ENCODE data around the gene CDC42BPB. TPM values are rescaled to one million over a fixed set of nuclear protein-coding genes. Genes with fewer than 3 reads are reported as not detected.

Gene CDC42BPB
- total and polyA plus RNA-seq, 2 experiments from 2014 or later, result 13.0 to 106 TPM

DNA sequence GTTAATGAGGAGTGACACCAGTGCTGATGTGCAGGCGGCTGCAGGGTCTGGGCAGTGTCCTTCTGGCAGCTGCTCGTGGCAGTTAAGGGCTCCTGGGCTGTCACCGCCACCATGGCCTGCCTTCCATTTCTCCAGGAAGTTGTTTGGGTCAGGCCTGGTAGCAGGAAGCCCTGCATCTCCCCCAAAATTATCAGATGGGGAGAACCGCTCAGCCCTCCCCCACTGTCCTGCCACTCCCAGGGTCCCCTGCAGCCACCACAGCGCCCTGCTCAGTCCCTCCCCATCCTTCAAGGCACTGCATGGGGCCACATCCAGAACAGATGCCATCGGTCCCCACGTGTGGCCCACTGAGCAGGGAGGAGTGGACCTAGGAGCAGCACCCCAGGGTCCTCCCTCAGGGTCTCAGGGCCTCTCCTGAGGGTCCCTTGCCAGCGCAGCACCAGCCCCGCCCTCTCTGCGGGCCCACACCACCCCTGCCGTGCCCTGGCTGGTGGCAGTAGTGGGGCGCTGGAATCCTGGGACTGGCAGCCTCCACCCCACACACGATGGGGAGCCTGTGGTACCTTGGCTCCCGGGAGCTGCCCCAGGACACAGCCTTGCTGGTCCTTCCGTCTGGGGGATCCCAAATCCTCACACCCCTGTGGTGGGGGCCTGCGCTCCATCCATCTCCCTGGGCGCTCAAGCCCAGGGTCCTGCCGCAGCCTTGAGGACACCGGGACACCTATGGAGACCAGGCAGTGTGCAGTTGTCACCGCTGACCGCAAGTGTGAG lies 145.2 kb downstream of the CDC42BPB start:
- Histone ChIP-seq H3K9me3 (ENCODE audit: low read depth) (no peaks in the 10 kb centered on the region), H3K27me3 (replicated peaks; ENCODE audit: insufficient read depth) (no peaks in the 10 kb centered on the region), H3K9ac (no peak overlapping the region), H3K36me3 (ENCODE audit: low read depth) (no peaks in the 10 kb centered on the region), H3K79me2 (ENCODE audit: insufficient read depth) (no peaks in the 10 kb centered on the region), H3K4me1 (ENCODE audit: insufficient read depth) (no peaks in the 10 kb centered on the region), H3K4me3 (no peak overlapping the region), H3F3A (ENCODE audit: insufficient read depth) (no peaks in the 10 kb centered on the region), H2AFZ (no peak overlapping the region), H3K27ac (no peak overlapping the region), H3K4me2 (ENCODE audit: unreplicated experiment) (no peak overlapping the region), H3K9me2 (ENCODE audit: insufficient read depth) (no peaks in the 10 kb centered on the region), H4K20me1 (ENCODE audit: insufficient read depth) (no peaks in the 10 kb centered on the region)
- TF ChIP-seq EZH2phosphoT487 (IDR thresholded peaks at IDR 0.05; ENCODE audit: insufficient read depth, low read depth), result no peak
- in situ Hi-C loops (cut with MboI), result loop anchor here (10.0 kb wide), 2 partner anchors 137 to 217 kb away; partner anchors contain the start of gene TRAF3
- no peak for DNase-seq
- 95% methylated on average over 20 to 21 of the region's 21 CpGs for WGBS, 2 experiments (ENCODE audit: low coverage in 1 of 2, low lambda C conversion rate in 2 of 2, missing lambda C conversion rate in 2 of 2)

DNA sequence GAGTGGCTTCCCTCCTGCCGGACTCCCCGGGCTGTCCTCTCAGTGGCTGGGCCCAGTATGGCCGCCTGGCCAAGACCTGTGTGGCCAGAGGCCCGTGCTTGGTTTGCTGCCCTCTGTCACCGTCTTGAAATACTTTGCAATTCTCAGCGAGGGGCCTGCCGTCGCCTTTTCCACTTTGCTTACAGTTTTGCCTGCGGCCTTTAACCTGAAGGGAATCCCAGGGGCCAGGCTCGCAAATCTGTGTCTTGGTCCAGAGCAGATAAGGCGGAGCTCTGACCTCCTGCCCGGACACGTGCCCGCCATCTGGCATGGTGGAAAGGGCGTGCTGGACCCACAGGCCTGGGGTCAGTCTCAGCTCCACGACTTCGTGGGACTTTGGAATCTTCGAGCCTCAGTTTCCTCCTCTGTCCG lies 145.8 kb downstream of the CDC42BPB start:
- in situ Hi-C loops (cut with MboI), result loop anchor here (10.0 kb wide), 2 partner anchors 137 to 217 kb away; partner anchors contain the start of gene TRAF3
- no peak for DNase-seq
- TF ChIP-seq EZH2 (IDR thresholded peaks at IDR 0.05; ENCODE audit: insufficient read depth, poor library complexity, severe bottlenecking) (no peak), EZH2phosphoT487 (IDR thresholded peaks at IDR 0.05; ENCODE audit: insufficient read depth, low read depth) (no peak)
- Histone ChIP-seq H3K27ac (no peak overlapping the region), H3K36me3 (ENCODE audit: low read depth) (no peaks in the 10 kb centered on the region), H3K9me3 (ENCODE audit: low read depth) (no peaks in the 10 kb centered on the region), H3K4me2 (ENCODE audit: unreplicated experiment) (no peak overlapping the region), H3K27me3 (replicated peaks; ENCODE audit: insufficient read depth) (no peaks in the 10 kb centered on the region), H3F3A (ENCODE audit: insufficient read depth) (no peaks in the 10 kb centered on the region), H2AFZ (no peak overlapping the region), H3K9me2 (ENCODE audit: insufficient read depth) (no peaks in the 10 kb centered on the region), H3K4me1 (ENCODE audit: insufficient read depth) (no peaks in the 10 kb centered on the region), H3K9ac (no peak overlapping the region), H3K4me3 (no peak overlapping the region), H3K79me2 (ENCODE audit: insufficient read depth) (no peaks in the 10 kb centered on the region), H4K20me1 (ENCODE audit: insufficient read depth) (no peaks in the 10 kb centered on the region)
- WGBS, 2 experiments (ENCODE audit: low coverage in 1 of 2, low lambda C conversion rate in 2 of 2, missing lambda C conversion rate in 2 of 2), result 83 to 84% methylated on average over 18 to 19 of the region's 19 CpGs

DNA sequence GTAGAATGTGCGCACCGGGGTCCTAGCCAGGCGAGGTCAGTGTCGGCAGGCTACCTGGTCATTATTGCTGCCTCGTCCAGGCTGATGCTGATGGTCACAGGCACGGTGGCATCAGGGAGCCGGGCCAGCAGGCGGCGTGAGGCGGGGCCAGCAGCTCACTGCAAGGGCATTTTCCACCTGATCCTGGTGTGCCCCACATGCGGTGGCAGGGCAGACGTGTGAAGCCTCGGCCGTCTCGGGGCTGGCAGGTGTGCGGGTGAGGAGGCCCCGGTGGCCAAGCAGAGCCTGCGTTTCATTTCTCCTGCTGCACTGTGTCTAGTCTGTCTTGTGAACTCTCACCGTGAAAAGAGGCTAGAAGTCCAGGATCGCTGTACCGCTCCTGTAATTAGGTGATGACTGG lies 146.9 kb downstream of the CDC42BPB start:
- no peaks in the 10 kb centered on the region for H3K79me2 ChIP-seq (ENCODE audit: insufficient read depth)
- 93 to 96% methylated on average over 21 of the region's 21 CpGs for WGBS, 2 experiments (ENCODE audit: low coverage in 1 of 2, low lambda C conversion rate in 2 of 2, missing lambda C conversion rate in 2 of 2)
- in situ Hi-C loops (cut with MboI), result loop anchor here (10.0 kb wide), 2 partner anchors 136 to 216 kb away; partner anchors contain the start of gene TRAF3

DNA sequence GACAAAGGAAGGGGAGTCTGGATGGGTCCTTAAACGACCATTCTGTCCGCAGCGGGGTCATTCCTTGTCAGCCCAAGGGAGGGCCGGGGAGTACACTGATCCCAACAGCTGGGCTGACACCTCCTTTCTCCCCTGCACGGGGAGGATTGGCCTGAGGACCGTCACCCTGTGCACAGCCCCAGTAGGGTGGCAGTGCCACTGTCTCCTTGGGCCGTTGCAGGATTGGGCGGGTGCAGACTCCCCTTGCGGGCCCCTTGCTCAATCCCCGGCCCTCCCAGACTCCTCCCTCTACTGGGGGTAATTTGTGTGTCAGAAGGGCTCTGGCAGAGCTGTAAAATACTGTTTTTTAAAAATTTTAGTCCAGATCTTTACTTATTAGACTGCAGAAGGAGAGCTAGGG lies 147.4 kb downstream of the CDC42BPB start:
- H3F3A ChIP-seq (ENCODE audit: insufficient read depth), result no peaks in the 10 kb centered on the region
- no peaks in the 10 kb centered on the region for H3K9me2 ChIP-seq (ENCODE audit: insufficient read depth)
- no peaks in the 10 kb centered on the region for H3K27me3 ChIP-seq (replicated peaks; ENCODE audit: insufficient read depth)
- H3K4me1 ChIP-seq (ENCODE audit: insufficient read depth), result no peaks in the 10 kb centered on the region
- no peaks in the 10 kb centered on the region for H3K9me3 ChIP-seq (ENCODE audit: low read depth)
- H3K9ac ChIP-seq, result no peak overlapping the region
- H3K27ac ChIP-seq, result no peak overlapping the region
- H3K36me3 ChIP-seq (ENCODE audit: low read depth), result no peaks in the 10 kb centered on the region
- no peaks in the 10 kb centered on the region for H4K20me1 ChIP-seq (ENCODE audit: insufficient read depth)
- TF ChIP-seq EZH2phosphoT487 (IDR thresholded peaks at IDR 0.05; ENCODE audit: insufficient read depth, low read depth) (no peak), EZH2 (IDR thresholded peaks at IDR 0.05; ENCODE audit: insufficient read depth, poor library complexity, severe bottlenecking) (no peak)
- H3K79me2 ChIP-seq (ENCODE audit: insufficient read depth), result no peaks in the 10 kb centered on the region
- no peak for DNase-seq
- in situ Hi-C loops (cut with MboI), result loop anchor here (10.0 kb wide), 2 partner anchors 135 to 215 kb away; partner anchors contain the start of gene TRAF3
- 84 to 87% methylated on average over 10 of the region's 10 CpGs for WGBS, 2 experiments (ENCODE audit: low coverage in 1 of 2, low lambda C conversion rate in 2 of 2, missing lambda C conversion rate in 2 of 2)
- H3K4me2 ChIP-seq (ENCODE audit: unreplicated experiment), result no peak overlapping the region
- H3K4me3 ChIP-seq, result no peak overlapping the region
- H2AFZ ChIP-seq, result no peak overlapping the region

More for the DNA sequence above, 146.9 kb downstream of the CDC42BPB start:
- Histone ChIP-seq H3K4me2 (ENCODE audit: unreplicated experiment) (no peak overlapping the region), H3K27me3 (replicated peaks; ENCODE audit: insufficient read depth) (no peaks in the 10 kb centered on the region), H2AFZ (no peak overlapping the region), H3K9me3 (ENCODE audit: low read depth) (no peaks in the 10 kb centered on the region), H3K9ac (no peak overlapping the region), H3K4me1 (ENCODE audit: insufficient read depth) (no peaks in the 10 kb centered on the region), H3F3A (ENCODE audit: insufficient read depth) (no peaks in the 10 kb centered on the region), H3K27ac (no peak overlapping the region), H4K20me1 (ENCODE audit: insufficient read depth) (no peaks in the 10 kb centered on the region), H3K36me3 (ENCODE audit: low read depth) (no peaks in the 10 kb centered on the region), H3K9me2 (ENCODE audit: insufficient read depth) (no peaks in the 10 kb centered on the region), H3K4me3 (no peak overlapping the region)
- no peak for TF ChIP-seq EZH2phosphoT487 (IDR thresholded peaks at IDR 0.05; ENCODE audit: insufficient read depth, low read depth)
- no peak for TF ChIP-seq EZH2 (IDR thresholded peaks at IDR 0.05; ENCODE audit: insufficient read depth, poor library complexity, severe bottlenecking)
- DNase-seq, result no peak

Data from GM23248 (cell line).